Stimulated activated CD8-positive, alpha-beta memory T cell treated with anti-CD3 and anti-CD28 coated beads, Interleukin-4, amount 100 ng/mL, for 24 hours (primary cell): ENCODE data around the gene CSNK1G2.
"Not testable (repeated sequence)": the region's sequence is repeated elsewhere in the genome, so short reads cannot be mapped to it uniquely, and the experiment has no call there.

Experiments used
- DNase-seq: peaks from one replicate; pipeline ENCODE4 v3.0.0-alpha.2; 2020; ENCODE audit warnings: low read depth

CSNK1G2 gene

GRCh38 chr19:1988464-1988863 lies 47.5 kb downstream of the CSNK1G2 start:
- not testable (repeated sequence) for DNase-seq

DNA sequence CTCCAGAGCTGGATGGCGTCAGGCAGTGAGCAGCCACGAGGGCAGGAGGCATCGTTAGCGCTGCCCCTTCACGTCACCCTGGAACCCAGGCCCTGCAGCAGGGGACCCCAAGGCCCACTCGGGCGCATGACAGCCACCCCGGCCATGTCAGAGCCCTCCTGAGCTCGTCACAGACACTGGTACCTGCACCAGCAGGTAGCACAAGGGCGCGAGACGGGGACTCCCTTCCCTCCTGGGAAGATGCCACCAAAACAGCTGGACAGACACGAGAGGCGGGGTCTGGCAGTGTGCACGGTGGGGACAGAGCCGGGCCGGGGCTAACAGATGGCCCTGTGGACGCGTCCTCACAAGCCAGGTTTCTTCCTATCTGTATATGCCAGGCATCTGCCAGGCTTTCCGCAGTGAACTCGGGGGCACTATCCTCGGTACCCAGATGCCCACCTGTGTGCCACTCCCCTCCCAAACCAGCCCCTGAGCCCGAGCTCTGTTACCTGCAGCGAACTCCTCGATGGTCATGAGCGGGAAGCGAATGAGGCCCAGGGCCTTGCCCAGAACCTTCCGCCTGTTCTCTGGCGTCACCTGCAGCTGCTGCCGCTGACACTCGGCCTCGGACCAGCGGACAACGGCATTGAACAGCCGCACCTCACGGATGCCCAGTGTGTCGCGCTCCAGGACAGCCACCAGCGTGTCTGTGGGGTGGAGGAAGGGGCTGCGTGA lies 48.7 kb downstream of the CSNK1G2 start:
- DNase-seq, result no peak

GRCh38 chr19:1990230-1991017 lies 49.5 kb downstream of the CSNK1G2 start:
- no peak for DNase-seq

- DNase-seq, result no peak
These were observed 50.3 kb downstream of the CSNK1G2 start for GRCh38 chr19:1991018-1991913.

GRCh38 chr19:1992759-1993260 lies 51.8 kb downstream of the CSNK1G2 start:
- no peak for DNase-seq

DNA sequence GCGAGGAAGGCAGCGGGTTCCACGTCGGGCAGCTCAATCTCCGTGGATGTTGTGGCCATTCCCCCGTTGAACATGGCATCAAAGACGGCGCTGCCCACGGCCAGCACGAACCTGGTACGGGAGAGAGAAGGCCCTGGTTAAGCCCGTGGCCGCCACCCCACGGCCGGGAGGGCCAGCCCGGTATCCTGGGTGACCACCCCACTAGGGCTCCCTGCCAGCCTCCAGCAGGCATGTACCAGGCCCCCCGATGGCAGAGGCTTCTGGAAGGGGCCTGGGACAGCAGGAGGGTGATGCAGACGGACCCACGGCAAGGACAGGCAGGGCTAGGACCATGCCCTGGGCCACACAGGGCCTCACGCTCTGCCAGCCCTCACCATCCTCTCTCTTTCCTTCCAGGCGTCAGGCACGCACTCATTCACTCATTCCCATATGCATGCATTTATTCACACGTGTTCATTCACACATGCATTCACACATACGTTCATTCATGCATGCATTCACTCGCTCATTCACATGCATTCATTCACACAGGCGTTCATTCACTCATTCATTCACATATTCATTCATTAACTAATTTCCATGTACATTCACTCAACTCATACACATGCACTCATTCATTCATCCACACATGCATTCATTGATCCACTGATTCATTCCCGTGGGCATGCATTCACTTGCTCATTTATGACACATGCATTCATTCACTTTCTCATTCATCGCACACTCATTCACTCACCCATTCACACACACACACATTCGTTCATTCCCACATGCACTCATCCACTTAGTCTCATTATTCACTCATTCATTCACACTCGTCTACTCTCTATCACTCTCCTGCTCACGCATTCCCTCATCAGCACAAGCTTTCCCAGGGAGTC lies 56.6 kb downstream of the CSNK1G2 start:
- no peak for DNase-seq

DNA sequence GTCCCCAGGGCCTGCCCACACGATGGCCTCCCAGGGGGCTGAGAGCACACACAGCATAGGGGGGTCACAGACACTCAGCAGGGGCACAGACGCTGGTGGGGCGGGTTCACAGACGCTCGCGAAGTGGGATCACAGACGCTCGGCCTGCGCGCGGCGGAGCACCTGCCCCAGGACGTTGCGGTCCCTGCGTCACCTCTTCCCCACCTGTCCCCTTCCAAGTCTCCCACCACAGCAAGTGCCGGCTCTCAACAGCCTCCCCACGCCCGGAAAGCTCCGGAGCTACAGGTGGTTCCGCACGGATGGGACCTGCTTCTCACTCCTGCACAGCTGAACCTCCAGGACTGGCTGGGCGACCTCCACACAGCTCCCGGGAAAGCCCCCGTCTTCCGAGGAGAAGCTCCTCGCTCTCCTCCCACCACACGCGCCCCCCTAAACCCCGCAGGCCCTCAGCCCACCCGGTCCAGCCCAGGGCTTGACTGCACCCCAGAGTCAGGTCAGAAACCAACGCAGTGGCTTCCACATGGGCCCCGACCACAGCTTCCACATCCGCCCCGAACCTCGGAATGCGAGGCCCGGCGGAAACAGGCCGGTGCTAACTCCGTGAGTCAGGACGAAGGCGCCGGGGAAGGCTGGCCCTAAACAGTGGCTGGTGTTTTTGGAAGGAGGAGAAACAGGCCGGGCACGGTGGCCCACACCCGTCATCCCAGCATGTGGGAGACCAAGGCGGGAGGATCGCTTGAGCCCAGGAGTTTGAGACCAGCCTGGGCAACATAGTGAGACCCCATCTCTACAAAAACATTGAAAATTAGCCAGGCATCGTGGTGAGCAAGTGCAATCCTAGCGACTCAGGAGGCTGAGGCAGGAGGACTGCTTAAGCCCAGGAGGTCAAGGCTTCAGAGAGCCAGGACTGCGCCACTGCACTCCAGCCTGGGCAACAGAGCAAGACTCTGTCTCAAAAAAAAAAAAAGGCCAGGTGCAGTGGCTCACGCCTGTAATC lies 58.0 kb downstream of the CSNK1G2 start:
- DNase-seq, result no peak

DNA sequence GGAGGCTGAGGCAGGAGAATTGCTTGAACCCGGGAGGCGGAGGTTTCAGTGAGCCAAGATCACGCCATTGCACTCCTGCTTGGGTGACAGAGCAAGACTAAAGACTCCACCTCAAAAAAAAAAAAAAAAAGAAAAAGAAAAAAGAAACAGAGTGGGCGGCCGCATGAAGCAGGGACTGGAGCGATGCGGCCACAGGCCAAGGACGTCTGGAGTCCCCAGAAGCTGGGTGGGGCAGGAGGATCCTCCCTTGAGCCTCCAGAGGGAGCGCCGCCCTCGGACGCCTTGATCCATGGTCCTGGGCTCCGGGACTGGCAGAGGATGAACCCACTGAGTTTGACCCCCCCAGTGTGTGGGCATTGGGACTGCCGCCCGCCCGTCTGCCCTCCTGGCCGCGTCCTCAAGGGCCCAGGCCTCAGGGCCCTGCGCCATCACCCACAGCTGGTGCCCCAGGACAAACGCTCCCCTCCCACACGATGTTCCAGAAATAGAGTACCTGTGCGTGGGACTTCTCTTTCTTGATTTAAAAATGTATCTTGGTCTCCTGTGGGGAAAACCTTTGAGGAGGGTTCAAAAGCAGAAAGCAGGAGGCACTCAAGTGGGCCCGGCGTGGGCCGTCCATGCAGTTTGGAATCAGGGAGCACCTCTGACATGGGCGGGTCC lies 59.0 kb downstream of the CSNK1G2 start:
- no peak for DNase-seq

GRCh38 chr19:2003874-2004273 lies 62.9 kb downstream of the CSNK1G2 start:
- DNase-seq, result no peak

DNA sequence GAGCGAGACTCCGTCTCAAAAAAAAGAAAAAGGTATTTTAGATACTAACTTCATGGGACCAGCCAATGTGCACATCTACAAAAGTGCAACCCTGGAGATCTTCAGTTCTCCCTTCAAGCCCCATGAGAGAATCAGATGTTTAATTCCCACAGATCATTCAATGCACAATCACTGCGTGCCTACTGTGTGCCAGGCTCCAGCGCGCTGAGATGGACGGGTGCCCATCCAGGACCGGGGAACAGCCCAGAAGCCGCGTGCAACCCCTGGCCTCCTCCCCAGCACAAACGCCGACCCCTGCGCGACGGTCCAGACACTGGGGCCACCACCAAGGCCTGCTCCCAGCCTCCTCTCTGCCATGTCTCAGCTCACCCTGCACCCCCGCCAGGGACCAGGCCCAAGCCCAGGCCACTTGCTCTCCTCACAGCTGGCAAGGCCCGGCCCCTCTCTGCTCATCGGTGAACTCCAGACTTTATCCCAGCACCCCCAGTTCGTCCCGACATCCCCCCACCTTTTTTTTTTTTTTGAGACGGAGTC lies 69.2 kb downstream of the CSNK1G2 start:
- no peak for DNase-seq

- DNase-seq, result no peak
These were observed 70.2 kb downstream of the CSNK1G2 start for GRCh38 chr19:2011169-2011568.

- no peak for DNase-seq
These were observed 72.1 kb downstream of the CSNK1G2 start for GRCh38 chr19:2012941-2013682.

DNA sequence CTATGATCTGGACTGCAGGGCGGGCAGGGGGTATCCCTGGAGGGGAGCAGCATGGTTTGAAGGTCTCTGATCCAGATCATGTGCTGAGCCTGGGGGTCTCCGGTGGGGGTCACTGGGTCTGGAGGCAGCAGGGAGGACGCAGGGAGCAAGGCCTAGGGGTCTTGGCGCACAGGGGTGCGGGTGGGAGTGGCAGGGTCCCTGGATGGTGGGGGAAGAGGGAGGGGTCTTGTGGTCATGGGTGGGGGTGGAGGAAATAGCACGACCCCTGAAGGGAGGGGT lies 72.7 kb downstream of the CSNK1G2 start:
- no peak for DNase-seq

DNA sequence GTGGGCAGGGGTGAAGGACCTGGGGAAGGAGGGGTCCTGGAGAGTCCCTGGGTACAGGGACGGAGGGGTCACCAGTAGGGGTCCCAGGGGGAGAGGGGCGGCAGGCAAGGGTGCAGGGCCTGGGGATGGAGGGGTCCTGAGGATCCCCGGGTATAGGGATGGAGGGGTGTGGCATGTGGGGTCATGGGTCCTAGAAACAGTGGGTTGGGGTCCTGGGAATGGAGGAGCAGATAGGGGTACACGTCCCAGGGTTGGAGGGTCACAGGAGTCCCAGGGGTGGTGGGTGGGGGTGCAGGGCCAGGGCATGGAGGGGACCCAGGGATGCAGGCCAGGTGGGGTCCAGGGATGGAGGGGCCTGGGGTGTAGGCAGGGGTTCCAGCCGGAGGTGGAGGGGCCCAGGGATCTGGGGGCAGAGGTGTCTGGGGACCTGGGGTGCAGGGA lies 73.2 kb downstream of the CSNK1G2 start:
- DNase-seq, result no peak

- DNase-seq, result no peak
These were observed 74.0 kb downstream of the CSNK1G2 start for GRCh38 chr19:2014731-2015607.

GRCh38 chr19:2015608-2015950 lies 74.6 kb downstream of the CSNK1G2 start, which contains the start of gene BTBD2:
TSS of gene BTBD2 (minus strand) at chr19:2015714. CDS start at chr19:2015703, 11 bp downstream.
- peak; percentile 36 for DNase-seq

DNA sequence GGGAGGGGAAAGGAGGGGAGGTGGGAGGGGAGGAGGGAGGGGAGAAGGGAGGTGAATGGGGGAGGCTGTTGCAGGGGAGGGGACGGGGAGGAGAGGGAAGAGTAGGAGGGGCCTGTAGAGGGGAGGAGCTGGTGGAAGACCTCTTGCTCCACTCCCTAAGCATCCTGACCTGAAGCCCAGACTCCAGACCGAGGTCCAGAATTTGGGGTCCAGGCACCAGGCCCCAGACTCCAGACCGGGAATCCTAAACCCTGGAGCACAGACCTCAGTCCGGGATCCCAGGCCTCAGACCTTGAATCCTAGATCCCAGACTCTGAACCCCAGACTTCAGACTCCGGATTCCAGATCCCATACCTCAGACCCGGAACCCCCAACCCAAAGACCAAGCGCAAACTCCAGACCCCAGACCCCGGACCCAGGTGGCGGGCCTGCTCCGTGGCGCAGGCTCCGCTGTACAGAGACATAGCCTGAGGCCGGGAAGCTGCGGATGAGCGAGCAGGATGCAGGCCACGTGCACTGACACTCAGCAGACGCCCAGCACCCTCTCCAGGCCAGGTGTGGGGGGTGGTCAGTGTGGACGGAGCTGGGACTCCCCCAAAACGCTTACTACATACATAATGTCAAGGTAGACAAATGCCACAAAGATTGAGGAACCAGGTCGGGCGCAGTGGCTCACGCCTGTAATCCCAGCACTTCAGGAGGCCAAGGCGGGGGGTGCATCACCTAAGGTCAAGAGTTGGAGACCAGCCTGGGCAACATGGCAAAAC lies 75.3 kb downstream of the CSNK1G2 start:
- peak; percentile 31 for DNase-seq
